Lung microvascular endothelial cell (primary cell): Measurements from ENCODE around the gene MCRIP1. TPM values are rescaled to one million over a fixed set of nuclear protein-coding genes. Genes with fewer than 3 reads are reported as not detected.

Experiments
- DNase-seq, 2 donors: peaks; one replicate each; pipeline versions ENCODE4 v3.0.0 to v3.0.0-alpha.2; 2010; ENCODE audit warnings: low read depth in 2 of 2
- total RNA-seq: library from RNA; depleted of rRNA; stranded (reverse); fragments of >200 nt; gene quantifications from 2 replicates; pipeline ENCODE4 v1.2.1, GENCODE V29; 2014

Gene MCRIP1
- total RNA-seq, 1 donor from 2014 or later, result 178 TPM

GRCh38 chr17:81805707-81806460 lies 27.2 kb downstream of the MCRIP1 start:
- no peak for DNase-seq

DNA sequence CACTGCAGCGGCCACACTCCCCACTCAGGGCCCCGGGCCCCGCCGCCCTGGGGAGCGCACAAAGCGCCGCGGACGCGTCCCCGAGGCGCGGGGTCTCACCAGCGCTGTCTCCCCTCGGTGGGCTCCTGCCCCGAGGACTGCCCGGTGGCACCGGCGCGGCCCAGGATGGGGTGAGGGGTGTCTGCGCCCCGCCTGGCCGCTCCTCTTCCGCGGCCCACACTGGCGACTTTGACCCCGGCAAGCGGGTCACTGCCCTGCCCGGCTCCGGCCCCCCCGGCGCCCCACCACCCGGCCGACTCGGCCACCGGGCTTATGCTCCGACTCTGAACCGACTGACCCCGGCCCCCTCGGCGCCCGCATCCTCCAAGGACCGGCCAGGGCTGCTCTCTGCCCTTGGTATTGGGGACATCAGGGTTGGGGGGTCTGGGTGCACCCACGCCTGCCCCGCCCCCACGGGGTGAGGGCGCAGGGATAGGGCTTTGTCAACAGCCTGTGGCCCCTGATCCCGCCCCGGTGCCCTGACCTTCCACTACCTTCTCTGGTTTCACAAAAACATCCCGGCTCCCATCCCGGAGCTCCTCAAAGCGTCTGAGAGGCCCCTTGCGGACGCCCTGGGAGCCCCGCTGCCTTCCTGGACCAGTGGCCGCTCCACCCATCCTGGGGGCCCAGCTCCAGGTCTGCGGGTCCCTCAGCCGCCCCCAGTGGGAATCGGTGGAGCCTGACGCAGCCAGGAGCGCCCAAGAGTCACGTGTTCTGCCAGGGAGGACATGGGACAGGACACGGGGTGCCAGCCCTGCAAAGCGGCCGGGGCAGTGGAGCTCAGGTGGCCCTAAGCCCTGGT lies 28.3 kb downstream of the MCRIP1 start:
- no peak for DNase-seq

DNA sequence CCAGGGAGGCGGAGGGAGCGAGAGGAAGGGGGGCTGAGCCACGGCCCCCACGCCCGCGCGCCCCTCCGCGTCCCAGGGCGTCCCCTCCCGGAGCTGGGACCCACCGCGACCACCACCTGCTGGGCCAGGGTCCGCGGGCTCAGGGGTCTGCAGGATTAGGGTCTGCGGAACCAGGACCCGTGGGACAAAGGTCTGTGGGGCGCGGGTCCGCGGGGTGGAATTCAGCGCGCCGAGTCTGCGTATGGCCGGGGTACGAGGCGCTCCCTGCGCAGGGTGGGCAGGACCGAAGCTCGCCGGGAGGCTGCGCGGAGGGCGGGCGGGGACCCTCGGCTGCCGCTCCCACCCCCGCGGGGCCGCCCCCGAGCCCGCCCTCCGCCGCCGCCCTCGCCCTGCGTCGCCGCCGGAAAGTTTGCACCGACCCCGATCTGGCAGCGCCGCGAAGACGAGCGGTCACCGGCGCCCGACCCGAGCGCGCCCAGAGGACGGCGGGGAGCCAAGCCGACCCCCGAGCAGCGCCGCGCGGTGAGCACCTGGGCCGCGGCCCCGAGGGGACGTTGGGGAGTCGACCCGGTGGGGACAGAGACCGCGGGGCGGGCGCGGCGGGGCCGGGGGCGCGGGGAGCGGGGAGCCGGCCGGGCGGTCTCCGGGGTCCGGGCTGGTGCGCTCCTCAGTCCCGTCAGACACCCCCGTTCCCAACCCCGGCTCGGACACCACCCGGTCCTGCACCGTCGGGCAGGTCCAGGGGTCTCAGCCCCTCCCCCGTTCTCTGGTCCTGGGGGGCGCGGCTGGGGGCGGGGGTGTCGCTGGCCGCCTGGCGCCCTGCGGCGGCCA lies 29.1 kb downstream of the MCRIP1 start, which contains the start of gene GCGR:
Gene GCGR (plus strand): TSS at position 423 of the 831 bp plus-strand sequence. CDS start 4,869 bp downstream, outside the sequence.
- DNase-seq, result no peak

- DNase-seq, result no peak
Measured at GRCh38 chr17:81802856-81803643, 30.0 kb downstream of the MCRIP1 start.

DNA sequence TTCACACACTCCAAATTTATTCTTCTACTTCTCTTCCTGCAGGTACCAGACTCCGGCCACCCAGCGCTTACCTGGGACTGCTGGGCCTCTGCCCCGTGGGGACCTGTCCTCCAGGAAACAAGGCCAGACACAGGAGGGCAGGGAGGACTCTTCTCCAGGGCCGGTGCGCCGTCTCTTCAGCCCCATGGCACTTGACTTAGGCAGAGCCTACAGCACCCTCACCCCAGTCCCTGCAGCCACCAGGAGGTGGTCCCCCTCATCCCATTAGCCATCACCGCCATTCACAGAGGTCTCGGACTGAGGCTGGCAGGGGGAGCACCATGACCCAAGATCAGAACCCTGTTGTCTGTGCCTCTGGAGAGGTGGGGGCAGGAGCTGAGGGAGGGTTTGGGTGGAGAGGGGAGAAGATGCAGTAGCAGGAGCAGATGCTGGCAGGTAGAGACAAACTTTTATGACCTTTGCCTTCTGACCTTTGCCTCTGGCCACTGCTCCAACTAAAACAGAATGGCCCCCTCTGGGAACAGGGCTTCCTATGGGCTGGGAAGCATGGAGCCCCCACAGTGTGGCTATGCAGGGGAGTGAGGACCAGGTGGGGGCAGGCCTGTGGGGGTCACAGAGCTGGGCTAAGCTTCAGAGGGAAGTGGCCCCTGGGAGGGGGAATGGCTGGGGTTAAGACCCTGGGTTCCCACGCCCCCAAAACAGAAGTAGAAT lies 30.9 kb downstream of the MCRIP1 start:
- DNase-seq, result no peak

DNA sequence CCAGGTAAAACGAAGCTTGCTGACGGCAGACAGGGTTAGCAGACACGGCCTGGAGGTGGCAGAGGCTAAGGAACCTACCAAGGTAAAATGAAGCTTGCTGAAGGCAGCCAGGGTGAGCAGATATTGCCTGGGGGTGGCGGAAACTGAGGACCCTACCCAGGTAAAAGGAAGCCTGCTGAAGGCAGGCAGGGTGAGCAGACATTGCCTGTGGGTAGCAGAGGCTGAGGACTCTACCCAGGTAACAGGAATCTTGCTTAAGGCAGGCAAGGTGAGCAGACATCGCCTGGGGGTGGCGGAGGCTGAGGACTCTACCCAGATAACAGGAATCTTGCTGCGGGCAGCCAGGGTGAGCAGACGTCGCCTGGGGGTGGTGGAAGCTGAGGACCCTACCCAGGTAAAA lies 31.8 kb downstream of the MCRIP1 start:
- DNase-seq, result no peak

DNA sequence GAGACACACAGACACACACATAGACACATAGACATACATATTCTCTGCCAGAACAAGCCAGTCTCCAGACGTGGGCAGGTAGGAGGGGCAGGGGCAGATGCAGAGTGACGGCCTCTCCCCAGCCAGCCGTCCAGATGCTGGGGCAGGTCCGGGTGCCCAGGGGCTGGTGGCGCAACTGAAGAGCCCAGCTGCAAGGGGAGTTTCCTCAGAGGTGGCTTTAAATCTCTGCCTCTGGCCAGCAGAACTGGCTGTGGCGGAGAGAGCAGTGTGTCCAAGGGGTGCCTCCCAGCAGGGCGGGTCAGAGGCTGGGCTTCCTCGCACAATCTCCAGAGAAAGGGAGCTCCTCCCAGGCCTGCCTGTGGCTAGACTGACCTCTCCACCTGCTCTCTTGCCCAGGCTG lies 38.6 kb downstream of the MCRIP1 start:
- no peak for DNase-seq

GRCh38 chr17:81794074-81794476 lies 39.0 kb downstream of the MCRIP1 start:
- DNase-seq, result no peak

- DNase-seq, result no peak
Measured at GRCh38 chr17:81792675-81793615, 40.1 kb downstream of the MCRIP1 start.

Other genes starting within 250 kb of the MCRIP1 start
- 51.2 and 61.5 TPM in 2 replicates for gene NPLOC4, start 196.2 kb downstream of the MCRIP1 start, total RNA-seq
- 0.22 and 0.99 TPM in 2 replicates for gene TSPAN10, start 196.1 kb downstream of the MCRIP1 start, total RNA-seq
- gene PDE6G, start 176.7 kb downstream of the MCRIP1 start, total RNA-seq, result 1.1 and 4.8 TPM in 2 replicates
- 21.4 and 30.4 TPM in 2 replicates for gene OXLD1, start 166.7 kb downstream of the MCRIP1 start, total RNA-seq
- gene CCDC137, start 166.6 kb downstream of the MCRIP1 start, total RNA-seq, result 5.7 and 6.9 TPM in 2 replicates
- gene ARL16, start 149.5 kb downstream of the MCRIP1 start, total RNA-seq, result 28.6 and 29.4 TPM in 2 replicates
- 43.2 and 45.2 TPM in 2 replicates for gene HGS, start 149.3 kb downstream of the MCRIP1 start, total RNA-seq
- 7.8 and 8.7 TPM in 2 replicates for gene MRPL12, start 129.9 kb downstream of the MCRIP1 start, total RNA-seq
- 6.7 and 11.8 TPM in 2 replicates for gene SLC25A10, start 121.0 kb downstream of the MCRIP1 start, total RNA-seq
- not detected in 2 replicates for gene GCGR, start 29.1 kb downstream of the MCRIP1 start, total RNA-seq
- not detected in 2 replicates for gene PPP1R27, start 1.8 kb upstream of the MCRIP1 start, total RNA-seq
- gene P4HB, start 27.2 kb upstream of the MCRIP1 start, total RNA-seq, result 504 and 688 TPM in 2 replicates
- 91.7 and 92.9 TPM in 2 replicates for gene ARHGDIA, start 38.0 kb upstream of the MCRIP1 start, total RNA-seq
- 107 and 136 TPM in 2 replicates for gene ALYREF, start 58.3 kb upstream of the MCRIP1 start, total RNA-seq
- 102 and 112 TPM in 2 replicates for gene ANAPC11, start 58.4 kb upstream of the MCRIP1 start, total RNA-seq
- gene NPB, start 68.9 kb upstream of the MCRIP1 start, total RNA-seq, result under 0.01 TPM in 1 of 2 replicates, not detected in the other
- 24.0 and 27.6 TPM in 2 replicates for gene PCYT2, start 78.1 kb upstream of the MCRIP1 start, total RNA-seq
- gene SIRT7, start 84.9 kb upstream of the MCRIP1 start, total RNA-seq, result 11.3 and 13.1 TPM in 2 replicates
- 9.2 and 17.1 TPM in 2 replicates for gene MAFG, start 94.4 kb upstream of the MCRIP1 start, total RNA-seq
- 52.3 and 60.9 TPM in 2 replicates for gene PYCR1, start 104.0 kb upstream of the MCRIP1 start, total RNA-seq
- gene MYADML2, start 113.9 kb upstream of the MCRIP1 start, total RNA-seq, result not detected in 2 replicates
- under 0.01 TPM in 2 replicates for gene NOTUM, start 127.9 kb upstream of the MCRIP1 start, total RNA-seq
- 17.7 and 23.2 TPM in 2 replicates for gene ASPSCR1, start 144.3 kb upstream of the MCRIP1 start, total RNA-seq
- gene CENPX, start 189.6 kb upstream of the MCRIP1 start, total RNA-seq, result 30.1 and 31.5 TPM in 2 replicates
- 7.6 and 8.3 TPM in 2 replicates for gene LRRC45, start 190.0 kb upstream of the MCRIP1 start, total RNA-seq
- gene RAC3, start 198.4 kb upstream of the MCRIP1 start, total RNA-seq, result 9.7 and 18.3 TPM in 2 replicates
- gene DCXR, start 204.4 kb upstream of the MCRIP1 start, total RNA-seq, result 35.5 and 37.7 TPM in 2 replicates
- gene RFNG, start 218.5 kb upstream of the MCRIP1 start, total RNA-seq, result 10.0 and 16.3 TPM in 2 replicates
- 61.9 and 64.1 TPM in 2 replicates for gene GPS1, start 218.6 kb upstream of the MCRIP1 start, total RNA-seq
- gene DUS1L, start 232.5 kb upstream of the MCRIP1 start, total RNA-seq, result 30.7 and 35.5 TPM in 2 replicates